Sigmoid colon (tissue), 4 donors: Measurements from ENCODE around the gene XRN2.

Source experiments
- EP300 ChIP-seq, 4 donors: sonication (generic); formaldehyde crosslinking; IDR thresholded peaks; one replicate each; pipeline ENCODE4 v1.6.1; 2017; ENCODE audit warnings: antibody characterized with exemption in 4 of 4
- POLR2A ChIP-seq, 2 donors: fragments of 450-650 bp; IDR thresholded peaks; one replicate each; pipeline ENCODE4 v1.6.1; 2016; ENCODE audit warnings: antibody characterized with exemption in 2 of 2, mild to moderate bottlenecking in 2 of 2, moderate library complexity in 2 of 2
- POLR2AphosphoS5 ChIP-seq, 4 donors: sonication (generic); formaldehyde crosslinking; IDR thresholded peaks; one replicate each; pipeline ENCODE4 v1.6.1; 2017; ENCODE audit warnings: antibody characterized with exemption in 4 of 4
- TF ChIP-seq, protein P1 (sequence below), 4 experiments: fragments of 450-650 bp in 3 of 4; fragments of 200-600 bp in 1 of 4; IDR thresholded peaks; one replicate each; pipeline ENCODE4 v1.5.1; 2016 to 2019; ENCODE audit warnings: antibody characterized with exemption in 4 of 4, mild to moderate bottlenecking in 3 of 4, moderate library complexity in 2 of 4

DNA sequence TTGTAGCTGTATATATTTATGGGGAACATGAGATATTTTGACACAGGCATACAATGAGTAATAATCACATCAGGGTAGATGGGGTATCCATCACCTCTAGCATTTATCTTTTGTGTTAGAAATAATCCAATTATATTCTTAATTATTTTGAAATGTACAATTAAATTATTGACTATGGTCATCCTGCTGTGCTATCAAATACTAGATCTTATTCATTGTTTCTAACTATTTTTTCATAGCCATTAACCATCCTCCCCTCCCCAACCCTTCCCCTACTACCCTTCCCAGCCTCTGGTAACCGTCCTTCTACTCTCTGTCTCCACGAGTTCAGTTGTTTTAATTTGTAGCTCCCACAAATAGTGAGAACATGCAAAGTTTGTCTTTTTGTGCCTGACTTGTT is 65.7 kb downstream of the XRN2 start:
- no peak for TF ChIP-seq POLR2AphosphoS5 (IDR thresholded peaks at IDR 0.05)
- no peak for TF ChIP-seq POLR2A (IDR thresholded peaks at IDR 0.05)
- TF ChIP-seq, protein P1, sequence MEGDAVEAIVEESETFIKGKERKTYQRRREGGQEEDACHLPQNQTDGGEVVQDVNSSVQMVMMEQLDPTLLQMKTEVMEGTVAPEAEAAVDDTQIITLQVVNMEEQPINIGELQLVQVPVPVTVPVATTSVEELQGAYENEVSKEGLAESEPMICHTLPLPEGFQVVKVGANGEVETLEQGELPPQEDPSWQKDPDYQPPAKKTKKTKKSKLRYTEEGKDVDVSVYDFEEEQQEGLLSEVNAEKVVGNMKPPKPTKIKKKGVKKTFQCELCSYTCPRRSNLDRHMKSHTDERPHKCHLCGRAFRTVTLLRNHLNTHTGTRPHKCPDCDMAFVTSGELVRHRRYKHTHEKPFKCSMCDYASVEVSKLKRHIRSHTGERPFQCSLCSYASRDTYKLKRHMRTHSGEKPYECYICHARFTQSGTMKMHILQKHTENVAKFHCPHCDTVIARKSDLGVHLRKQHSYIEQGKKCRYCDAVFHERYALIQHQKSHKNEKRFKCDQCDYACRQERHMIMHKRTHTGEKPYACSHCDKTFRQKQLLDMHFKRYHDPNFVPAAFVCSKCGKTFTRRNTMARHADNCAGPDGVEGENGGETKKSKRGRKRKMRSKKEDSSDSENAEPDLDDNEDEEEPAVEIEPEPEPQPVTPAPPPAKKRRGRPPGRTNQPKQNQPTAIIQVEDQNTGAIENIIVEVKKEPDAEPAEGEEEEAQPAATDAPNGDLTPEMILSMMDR (IDR thresholded peaks at IDR 0.05): no peak
- TF ChIP-seq EP300 (IDR thresholded peaks at IDR 0.05): no peak
